GM23338 (cell line): ENCODE measurements around the gene EPS8L3. TPM values are rescaled to one million over a fixed set of nuclear protein-coding genes. Genes with fewer than 3 reads are reported as not detected.

Experiments
- ATAC-seq: fragments of 200-7000 bp; cut with Tn5 transposase; 3 replicates; pipeline ENCODE4 v1.9.1; 2020
- DNase-seq: peaks from one replicate; pipeline ENCODE4 v3.0.0-alpha.2; 2015; ENCODE audit warnings: low spot score
- H2AFZ ChIP-seq: fragments of 200-600 bp; sonication (generic); 2 replicates; pipeline ENCODE4 v1.8.0; 2016; ENCODE audit warnings: antibody characterized with exemption, mild to moderate bottlenecking, moderate library complexity
- H3F3A ChIP-seq: fragments of 200-600 bp; sonication (generic); replicated peaks from 2 replicates; pipeline ENCODE4 v1.8.0; 2017; ENCODE audit warnings: antibody characterized with exemption, mixed run types, low read depth
- H3K27ac ChIP-seq: fragments of 200-600 bp; sonication (generic); 2 replicates; pipeline ENCODE4 v1.6.1; 2016; ENCODE audit warnings: low read depth
- H3K27me3 ChIP-seq: fragments of 200-600 bp; sonication (generic); 2 replicates; pipeline ENCODE4 v1.8.0; 2016; ENCODE audit warnings: mild to moderate bottlenecking, mixed run types, moderate library complexity; ENCODE audit not compliant: insufficient read depth
- H3K36me3 ChIP-seq: fragments of 200-600 bp; sonication (generic); 2 replicates; pipeline ENCODE4 v1.8.0; 2016; ENCODE audit warnings: mild to moderate bottlenecking; ENCODE audit not compliant: insufficient read depth
- H3K4me1 ChIP-seq: fragments of 200-600 bp; sonication (generic); 2 replicates; pipeline ENCODE4 v1.8.0; 2016; ENCODE audit warnings: mild to moderate bottlenecking, moderate library complexity; ENCODE audit not compliant: insufficient read depth
- H3K4me2 ChIP-seq: fragments of 200-600 bp; sonication (generic); 2 replicates; pipeline ENCODE4 v1.7.1; 2017; ENCODE audit warnings: mixed run types
- H3K4me3 ChIP-seq: fragments of 200-600 bp; sonication (generic); 2 replicates; pipeline ENCODE4 v1.6.1; 2016; ENCODE audit warnings: mixed run types
- H3K79me2 ChIP-seq: fragments of 200-600 bp; sonication (generic); replicated peaks from 2 replicates; pipeline ENCODE4 v1.8.0; 2017; ENCODE audit warnings: mild to moderate bottlenecking; ENCODE audit not compliant: insufficient read depth
- H3K9me2 ChIP-seq: fragments of 200-600 bp; sonication (generic); 2 replicates; pipeline ENCODE4 v1.8.0; 2017; ENCODE audit not compliant: insufficient read depth
- H4K20me1 ChIP-seq: fragments of 200-600 bp; sonication (generic); replicated peaks from 2 replicates; pipeline ENCODE4 v1.8.0; 2017; ENCODE audit warnings: mild to moderate bottlenecking; ENCODE audit not compliant: insufficient read depth
- H3K27ac Mint-ChIP-seq: 2 replicates; pipeline ENCODE4 v1.8.0; 2020; ENCODE audit warnings: inconsistent platforms, mild to moderate bottlenecking, moderate library complexity, mixed read lengths
- H3K27me3 Mint-ChIP-seq: 3 replicates; pipeline ENCODE4 v1.8.0; 2022; ENCODE audit warnings: low read depth, mild to moderate bottlenecking, moderate library complexity, mixed read lengths, inconsistent platforms; ENCODE audit not compliant: insufficient read depth, poor library complexity
- H3K36me3 Mint-ChIP-seq: 3 replicates; pipeline ENCODE4 v1.8.0; 2021; ENCODE audit warnings: low read depth, mild to moderate bottlenecking, inconsistent platforms, moderate library complexity, mixed read lengths
- H3K4me1 Mint-ChIP-seq: 3 replicates; pipeline ENCODE4 v1.8.0; 2020; ENCODE audit warnings: mild to moderate bottlenecking, inconsistent platforms, mixed read lengths
- H3K4me3 Mint-ChIP-seq: 3 replicates; pipeline ENCODE4 v1.8.0; 2021; ENCODE audit warnings: moderate library complexity, mild to moderate bottlenecking, inconsistent platforms, mixed read lengths
- H3K9me3 Mint-ChIP-seq: 3 replicates; pipeline ENCODE4 v1.8.0; 2020; ENCODE audit warnings: moderate library complexity, mild to moderate bottlenecking, inconsistent platforms, mixed read lengths
- EZH2phosphoT487 ChIP-seq: fragments of 200-600 bp; sonication (generic); IDR thresholded peaks from one replicate; pipeline ENCODE4 v1.8.1; 2018; ENCODE audit warnings: antibody characterized with exemption; ENCODE audit not compliant: unreplicated experiment
- JUNB ChIP-seq: IDR thresholded peaks from one replicate; pipeline ENCODE4 v1.6.1; 2016; ENCODE audit warnings: antibody characterized with exemption; ENCODE audit not compliant: unreplicated experiment
- NANOG ChIP-seq: IDR thresholded peaks from 2 replicates; pipeline ENCODE4 v1.6.1; 2016; ENCODE audit warnings: antibody characterized with exemption, borderline replicate concordance
- POLR2AphosphoS5 ChIP-seq: IDR thresholded peaks from 2 replicates; pipeline ENCODE4 v1.6.1; 2016; ENCODE audit warnings: antibody characterized with exemption, low read depth
- STAT1 ChIP-seq: IDR thresholded peaks from one replicate; pipeline ENCODE4 v1.6.1; 2016; ENCODE audit warnings: antibody characterized with exemption; ENCODE audit not compliant: unreplicated experiment
- ZNF114 ChIP-seq: fragments of 250-450 bp; sonication (Bioruptor Pico); IDR thresholded peaks from 2 replicates; pipeline ENCODE4 v1.5.0; 2020; ENCODE audit warnings: mild to moderate bottlenecking, moderate library complexity
- ZNF331 ChIP-seq: fragments of 250-450 bp; sonication (Bioruptor Pico); IDR thresholded peaks from 2 replicates; pipeline ENCODE4 v1.5.0; 2020; ENCODE audit warnings: low read depth, mild to moderate bottlenecking, moderate library complexity
- polyA plus RNA-seq: library from polyadenylated mRNA; unstranded; fragments of >200 nt; fragmentation: Nextera tagmentation; extraction: Ambion mirVana; gene quantifications from 2 replicates; pipeline ENCODE4 v1.2.1, GENCODE V29; 2016
- total RNA-seq: library from RNA; depleted of rRNA; stranded (reverse); fragments of >200 nt; shearing (Covaris generic); gene quantifications from 2 replicates; pipeline ENCODE4 v1.2.3, GENCODE V29; 2014
- TF ChIP-seq, protein P1 (sequence below): fragments of 250-450 bp; sonication (Bioruptor Pico); IDR thresholded peaks from 2 replicates; pipeline ENCODE4 v1.5.0; 2020; ENCODE audit warnings: mild to moderate bottlenecking, moderate library complexity
- TF ChIP-seq, protein P2 (sequence below): IDR thresholded peaks from one replicate; pipeline ENCODE4 v1.6.1; 2018; ENCODE audit warnings: antibody characterized with exemption; ENCODE audit not compliant: unreplicated experiment
- TF ChIP-seq, protein P3 (sequence below), 2 experiments: fragments of 200-600 bp in 1 of 2; sonication (generic) in 1 of 2; conservative IDR thresholded peaks; 2 replicates each; pipeline versions ENCODE4 v1.5.1 to v1.6.1; 2016 to 2017; ENCODE audit warnings: antibody characterized with exemption in 2 of 2, low read depth in 2 of 2, mild to moderate bottlenecking in 2 of 2, moderate library complexity in 1 of 2

The EPS8L3 gene
- total and polyA plus RNA-seq, 2 experiments from 2014 or later: not detected

DNA sequence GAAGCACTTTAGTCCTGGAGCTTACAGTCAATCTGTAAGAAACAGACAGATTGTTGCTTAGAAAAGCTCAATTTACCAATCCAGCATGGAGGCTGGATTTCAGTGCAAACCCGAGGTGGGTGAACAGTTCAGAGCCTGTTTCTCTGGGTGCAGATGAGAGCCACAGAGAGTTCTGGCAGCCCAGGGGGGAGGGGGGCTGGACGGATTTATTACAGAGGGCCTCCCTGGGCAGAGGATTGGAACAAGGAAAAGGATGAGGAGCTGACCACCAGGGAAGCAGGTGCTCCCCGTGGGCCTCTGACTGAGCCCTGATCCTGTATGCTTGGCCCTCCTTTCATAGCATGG is 38.0 kb upstream of the EPS8L3 start:
- H2AFZ ChIP-seq: no peak overlapping the region; the same call in 1 of the 2 replicates
- no peak for TF ChIP-seq NANOG
- TF ChIP-seq POLR2AphosphoS5: no peak
- no peak for TF ChIP-seq JUNB
- no peak for TF ChIP-seq EZH2phosphoT487
- TF ChIP-seq STAT1: no peak
- TF ChIP-seq ZNF331 (CRISPR knock-in tag): no peak
- TF ChIP-seq, protein P1, sequence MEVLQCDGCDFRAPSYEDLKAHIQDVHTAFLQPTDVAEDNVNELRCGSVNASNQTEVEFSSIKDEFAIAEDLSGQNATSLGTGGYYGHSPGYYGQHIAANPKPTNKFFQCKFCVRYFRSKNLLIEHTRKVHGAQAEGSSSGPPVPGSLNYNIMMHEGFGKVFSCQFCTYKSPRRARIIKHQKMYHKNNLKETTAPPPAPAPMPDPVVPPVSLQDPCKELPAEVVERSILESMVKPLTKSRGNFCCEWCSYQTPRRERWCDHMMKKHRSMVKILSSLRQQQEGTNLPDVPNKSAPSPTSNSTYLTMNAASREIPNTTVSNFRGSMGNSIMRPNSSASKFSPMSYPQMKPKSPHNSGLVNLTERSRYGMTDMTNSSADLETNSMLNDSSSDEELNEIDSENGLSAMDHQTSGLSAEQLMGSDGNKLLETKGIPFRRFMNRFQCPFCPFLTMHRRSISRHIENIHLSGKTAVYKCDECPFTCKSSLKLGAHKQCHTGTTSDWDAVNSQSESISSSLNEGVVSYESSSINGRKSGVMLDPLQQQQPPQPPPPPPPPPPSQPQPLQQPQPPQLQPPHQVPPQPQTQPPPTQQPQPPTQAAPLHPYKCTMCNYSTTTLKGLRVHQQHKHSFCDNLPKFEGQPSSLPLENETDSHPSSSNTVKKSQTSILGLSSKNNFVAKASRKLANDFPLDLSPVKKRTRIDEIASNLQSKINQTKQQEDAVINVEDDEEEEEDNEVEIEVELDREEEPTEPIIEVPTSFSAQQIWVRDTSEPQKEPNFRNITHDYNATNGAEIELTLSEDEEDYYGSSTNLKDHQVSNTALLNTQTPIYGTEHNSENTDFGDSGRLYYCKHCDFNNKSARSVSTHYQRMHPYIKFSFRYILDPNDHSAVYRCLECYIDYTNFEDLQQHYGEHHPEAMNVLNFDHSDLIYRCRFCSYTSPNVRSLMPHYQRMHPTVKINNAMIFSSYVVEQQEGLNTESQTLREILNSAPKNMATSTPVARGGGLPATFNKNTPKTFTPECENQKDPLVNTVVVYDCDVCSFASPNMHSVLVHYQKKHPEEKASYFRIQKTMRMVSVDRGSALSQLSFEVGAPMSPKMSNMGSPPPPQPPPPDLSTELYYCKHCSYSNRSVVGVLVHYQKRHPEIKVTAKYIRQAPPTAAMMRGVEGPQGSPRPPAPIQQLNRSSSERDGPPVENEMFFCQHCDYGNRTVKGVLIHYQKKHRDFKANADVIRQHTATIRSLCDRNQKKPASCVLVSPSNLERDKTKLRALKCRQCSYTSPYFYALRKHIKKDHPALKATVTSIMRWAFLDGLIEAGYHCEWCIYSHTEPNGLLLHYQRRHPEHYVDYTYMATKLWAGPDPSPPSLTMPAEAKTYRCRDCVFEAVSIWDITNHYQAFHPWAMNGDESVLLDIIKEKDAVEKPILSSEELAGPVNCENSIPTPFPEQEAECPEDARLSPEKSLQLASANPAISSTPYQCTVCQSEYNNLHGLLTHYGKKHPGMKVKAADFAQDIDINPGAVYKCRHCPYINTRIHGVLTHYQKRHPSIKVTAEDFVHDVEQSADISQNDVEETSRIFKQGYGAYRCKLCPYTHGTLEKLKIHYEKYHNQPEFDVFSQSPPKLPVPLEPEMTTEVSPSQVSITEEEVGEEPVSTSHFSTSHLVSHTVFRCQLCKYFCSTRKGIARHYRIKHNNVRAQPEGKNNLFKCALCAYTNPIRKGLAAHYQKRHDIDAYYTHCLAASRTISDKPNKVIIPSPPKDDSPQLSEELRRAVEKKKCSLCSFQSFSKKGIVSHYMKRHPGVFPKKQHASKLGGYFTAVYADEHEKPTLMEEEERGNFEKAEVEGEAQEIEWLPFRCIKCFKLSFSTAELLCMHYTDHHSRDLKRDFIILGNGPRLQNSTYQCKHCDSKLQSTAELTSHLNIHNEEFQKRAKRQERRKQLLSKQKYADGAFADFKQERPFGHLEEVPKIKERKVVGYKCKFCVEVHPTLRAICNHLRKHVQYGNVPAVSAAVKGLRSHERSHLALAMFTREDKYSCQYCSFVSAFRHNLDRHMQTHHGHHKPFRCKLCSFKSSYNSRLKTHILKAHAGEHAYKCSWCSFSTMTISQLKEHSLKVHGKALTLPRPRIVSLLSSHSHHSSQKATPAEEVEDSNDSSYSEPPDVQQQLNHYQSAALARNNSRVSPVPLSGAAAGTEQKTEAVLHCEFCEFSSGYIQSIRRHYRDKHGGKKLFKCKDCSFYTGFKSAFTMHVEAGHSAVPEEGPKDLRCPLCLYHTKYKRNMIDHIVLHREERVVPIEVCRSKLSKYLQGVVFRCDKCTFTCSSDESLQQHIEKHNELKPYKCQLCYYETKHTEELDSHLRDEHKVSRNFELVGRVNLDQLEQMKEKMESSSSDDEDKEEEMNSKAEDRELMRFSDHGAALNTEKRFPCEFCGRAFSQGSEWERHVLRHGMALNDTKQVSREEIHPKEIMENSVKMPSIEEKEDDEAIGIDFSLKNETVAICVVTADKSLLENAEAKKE (CRISPR knock-in tag): no peak
- TF ChIP-seq, protein P2, sequence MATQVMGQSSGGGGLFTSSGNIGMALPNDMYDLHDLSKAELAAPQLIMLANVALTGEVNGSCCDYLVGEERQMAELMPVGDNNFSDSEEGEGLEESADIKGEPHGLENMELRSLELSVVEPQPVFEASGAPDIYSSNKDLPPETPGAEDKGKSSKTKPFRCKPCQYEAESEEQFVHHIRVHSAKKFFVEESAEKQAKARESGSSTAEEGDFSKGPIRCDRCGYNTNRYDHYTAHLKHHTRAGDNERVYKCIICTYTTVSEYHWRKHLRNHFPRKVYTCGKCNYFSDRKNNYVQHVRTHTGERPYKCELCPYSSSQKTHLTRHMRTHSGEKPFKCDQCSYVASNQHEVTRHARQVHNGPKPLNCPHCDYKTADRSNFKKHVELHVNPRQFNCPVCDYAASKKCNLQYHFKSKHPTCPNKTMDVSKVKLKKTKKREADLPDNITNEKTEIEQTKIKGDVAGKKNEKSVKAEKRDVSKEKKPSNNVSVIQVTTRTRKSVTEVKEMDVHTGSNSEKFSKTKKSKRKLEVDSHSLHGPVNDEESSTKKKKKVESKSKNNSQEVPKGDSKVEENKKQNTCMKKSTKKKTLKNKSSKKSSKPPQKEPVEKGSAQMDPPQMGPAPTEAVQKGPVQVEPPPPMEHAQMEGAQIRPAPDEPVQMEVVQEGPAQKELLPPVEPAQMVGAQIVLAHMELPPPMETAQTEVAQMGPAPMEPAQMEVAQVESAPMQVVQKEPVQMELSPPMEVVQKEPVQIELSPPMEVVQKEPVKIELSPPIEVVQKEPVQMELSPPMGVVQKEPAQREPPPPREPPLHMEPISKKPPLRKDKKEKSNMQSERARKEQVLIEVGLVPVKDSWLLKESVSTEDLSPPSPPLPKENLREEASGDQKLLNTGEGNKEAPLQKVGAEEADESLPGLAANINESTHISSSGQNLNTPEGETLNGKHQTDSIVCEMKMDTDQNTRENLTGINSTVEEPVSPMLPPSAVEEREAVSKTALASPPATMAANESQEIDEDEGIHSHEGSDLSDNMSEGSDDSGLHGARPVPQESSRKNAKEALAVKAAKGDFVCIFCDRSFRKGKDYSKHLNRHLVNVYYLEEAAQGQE: no peak
- TF ChIP-seq, protein P3, sequence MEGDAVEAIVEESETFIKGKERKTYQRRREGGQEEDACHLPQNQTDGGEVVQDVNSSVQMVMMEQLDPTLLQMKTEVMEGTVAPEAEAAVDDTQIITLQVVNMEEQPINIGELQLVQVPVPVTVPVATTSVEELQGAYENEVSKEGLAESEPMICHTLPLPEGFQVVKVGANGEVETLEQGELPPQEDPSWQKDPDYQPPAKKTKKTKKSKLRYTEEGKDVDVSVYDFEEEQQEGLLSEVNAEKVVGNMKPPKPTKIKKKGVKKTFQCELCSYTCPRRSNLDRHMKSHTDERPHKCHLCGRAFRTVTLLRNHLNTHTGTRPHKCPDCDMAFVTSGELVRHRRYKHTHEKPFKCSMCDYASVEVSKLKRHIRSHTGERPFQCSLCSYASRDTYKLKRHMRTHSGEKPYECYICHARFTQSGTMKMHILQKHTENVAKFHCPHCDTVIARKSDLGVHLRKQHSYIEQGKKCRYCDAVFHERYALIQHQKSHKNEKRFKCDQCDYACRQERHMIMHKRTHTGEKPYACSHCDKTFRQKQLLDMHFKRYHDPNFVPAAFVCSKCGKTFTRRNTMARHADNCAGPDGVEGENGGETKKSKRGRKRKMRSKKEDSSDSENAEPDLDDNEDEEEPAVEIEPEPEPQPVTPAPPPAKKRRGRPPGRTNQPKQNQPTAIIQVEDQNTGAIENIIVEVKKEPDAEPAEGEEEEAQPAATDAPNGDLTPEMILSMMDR (conservative IDR thresholded peaks at IDR 0.05; ENCODE audit: low read depth in 2 of 2): no peak
- no peak for TF ChIP-seq ZNF114 (CRISPR knock-in tag)
- no peaks in the 10 kb centered on the region for H3K4me1 Mint-ChIP-seq
- no peaks in the 10 kb centered on the region for H3K36me3 ChIP-seq
- DNase-seq: no peak
- no peaks in the 10 kb centered on the region for H3K9me3 Mint-ChIP-seq
- H3K9me2 ChIP-seq: no peaks in the 10 kb centered on the region
- H3K27ac Mint-ChIP-seq: no peak overlapping the region
- H3K36me3 Mint-ChIP-seq: no peaks in the 10 kb centered on the region
- no peak for ATAC-seq
- peaks cover 4% of the 10 kb centered on the region for H3K27me3 Mint-ChIP-seq
- H3K4me3 ChIP-seq: no peak overlapping the region
- no peak overlapping the region for H3K4me2 ChIP-seq
- no peak overlapping the region for H3K4me3 Mint-ChIP-seq
- H3K27me3 ChIP-seq: no peaks in the 10 kb centered on the region
- no peaks in the 10 kb centered on the region for H4K20me1 ChIP-seq
- no peaks in the 10 kb centered on the region for H3K79me2 ChIP-seq
- H3F3A ChIP-seq: no peaks in the 10 kb centered on the region
- H3K4me1 ChIP-seq: no peaks in the 10 kb centered on the region
- H3K27ac ChIP-seq: no peak overlapping the region
